Activated T-cell treated with anti-CD3 and anti-CD28 coated beads for 48 hours (primary cell): ENCODE measurements around the gene LEFTY1.

Source experiments
- DNase-seq: peaks from one replicate; pipeline ENCODE4 v3.0.0-alpha.2; 2020; ENCODE audit warnings: low read depth

LEFTY1 gene

DNA sequence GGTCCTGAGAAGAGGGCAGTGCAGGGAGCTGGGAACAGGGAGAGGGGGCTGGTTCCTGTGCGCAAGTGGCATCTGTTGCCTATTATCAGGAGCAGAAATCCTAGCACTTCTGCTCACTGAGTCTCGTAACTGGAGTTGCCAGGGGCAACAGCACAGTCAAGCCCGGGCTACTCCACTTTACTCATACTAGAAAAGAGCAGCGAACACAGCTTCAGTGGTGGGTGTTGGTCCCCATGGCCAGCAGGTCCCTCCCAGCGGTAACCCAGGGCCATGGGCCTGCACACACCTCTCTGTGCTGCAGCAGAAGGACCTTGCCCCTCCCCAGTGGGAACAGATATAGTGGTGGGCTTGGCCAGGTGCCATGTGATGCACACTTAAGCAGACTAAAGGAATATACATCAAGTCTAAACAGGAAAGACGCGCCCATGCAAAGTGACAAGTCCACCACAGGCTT is 26.6 kb upstream of the LEFTY1 start:
- no peak for DNase-seq

DNA sequence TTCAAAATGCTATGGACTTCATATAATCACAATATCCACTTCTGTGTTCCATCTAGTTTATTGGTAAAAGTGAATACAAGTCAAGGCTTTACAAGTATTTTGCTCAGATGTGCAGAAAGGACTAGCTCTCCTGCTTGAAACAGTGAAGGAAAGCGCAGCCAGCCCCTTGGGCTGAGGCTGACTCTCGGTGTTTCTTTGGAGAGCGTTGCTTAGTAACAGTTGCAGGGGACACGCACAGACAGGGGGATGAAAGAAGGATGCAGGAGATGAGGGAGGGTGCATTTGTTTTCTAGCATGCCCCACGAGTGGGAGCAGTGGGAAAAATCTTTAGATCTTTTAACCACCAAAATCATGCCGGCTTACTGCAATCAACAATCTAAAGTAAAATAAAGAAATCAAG is 26.0 kb upstream of the LEFTY1 start:
- DNase-seq: no peak

DNA sequence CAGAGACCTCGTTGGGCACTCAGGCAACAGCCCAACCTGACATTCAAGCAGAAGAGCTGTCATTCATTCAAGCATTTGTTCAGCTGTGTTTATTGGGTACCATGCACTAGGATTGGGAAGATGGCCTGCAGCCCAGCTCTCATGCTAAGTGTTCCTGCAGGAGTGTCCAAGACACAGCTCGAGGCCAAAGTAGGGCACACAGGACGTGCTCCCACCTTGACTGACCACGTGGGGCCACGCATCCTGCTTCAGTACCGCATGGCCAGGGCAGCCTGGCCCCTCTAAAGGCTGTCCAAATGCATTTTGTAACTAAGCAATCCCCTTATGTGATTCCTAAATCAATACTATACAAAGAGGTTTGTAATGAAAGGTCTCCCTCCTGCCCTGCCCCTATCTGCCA is 25.4 kb upstream of the LEFTY1 start:
- DNase-seq: no peak

DNA sequence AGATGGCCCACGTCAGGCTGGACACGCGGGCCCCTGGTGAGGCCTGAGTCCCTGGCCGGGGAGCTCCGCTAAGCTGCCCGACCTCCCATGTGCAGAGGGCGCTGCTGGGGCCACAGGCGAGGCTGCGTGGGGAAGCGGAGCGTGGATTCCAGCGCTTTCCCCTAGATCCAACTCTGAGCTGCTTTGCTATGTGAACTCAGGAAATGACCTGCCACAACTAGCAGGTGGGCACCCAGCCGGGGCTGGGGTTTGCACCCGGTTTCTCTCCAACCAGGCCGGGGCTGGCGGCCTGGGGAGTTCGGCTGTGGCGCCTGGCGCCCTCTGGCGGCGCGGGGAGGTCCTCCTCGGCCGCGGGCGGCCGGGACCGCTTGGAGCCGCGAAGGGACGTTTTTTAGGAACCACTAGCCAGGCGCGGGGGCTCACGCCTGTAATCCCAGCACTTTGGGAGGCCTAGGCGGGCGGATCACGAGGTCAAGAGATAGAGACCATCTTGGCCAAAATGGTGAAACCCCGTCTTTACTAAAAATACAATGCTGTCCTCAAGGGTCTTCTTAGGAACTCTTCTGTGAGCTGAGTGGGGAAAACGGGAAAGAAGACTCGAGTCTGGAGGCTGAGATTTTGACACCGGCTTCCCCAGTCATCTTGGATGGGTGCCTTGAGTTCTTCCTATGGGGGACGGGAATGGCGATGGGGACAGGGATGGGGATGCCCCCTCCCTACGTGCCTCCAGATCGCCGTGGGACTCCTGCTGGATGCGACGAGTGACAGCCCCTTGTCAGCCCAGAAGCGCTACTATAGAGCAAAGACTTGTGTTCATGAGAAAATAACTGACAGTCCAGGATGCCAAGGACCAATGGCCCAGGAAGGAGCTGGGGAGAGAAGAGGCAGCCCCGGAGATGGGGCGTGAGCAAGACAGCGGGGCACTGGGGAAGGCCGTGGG is 22.5 kb upstream of the LEFTY1 start:
- DNase-seq: peak; percentile 76

DNA sequence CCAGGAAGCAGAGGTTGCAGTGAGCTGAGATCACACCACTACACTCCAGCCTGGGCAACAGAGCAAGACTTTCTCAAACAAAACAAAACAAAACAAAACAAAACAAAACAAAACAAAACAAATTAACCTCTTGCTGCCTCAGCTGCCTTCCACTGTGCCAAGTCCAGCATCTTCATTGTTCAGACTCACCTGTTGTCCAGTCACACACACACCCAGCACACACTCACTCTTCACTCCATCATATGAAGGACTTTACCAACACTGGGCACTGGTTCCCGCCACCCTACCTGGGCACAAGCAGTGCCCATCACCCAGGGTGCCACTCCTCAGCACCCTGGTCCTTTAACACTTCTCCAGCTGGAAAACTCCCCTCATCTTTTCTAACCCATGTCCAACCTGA is 20.5 kb upstream of the LEFTY1 start:
- no peak for DNase-seq

DNA sequence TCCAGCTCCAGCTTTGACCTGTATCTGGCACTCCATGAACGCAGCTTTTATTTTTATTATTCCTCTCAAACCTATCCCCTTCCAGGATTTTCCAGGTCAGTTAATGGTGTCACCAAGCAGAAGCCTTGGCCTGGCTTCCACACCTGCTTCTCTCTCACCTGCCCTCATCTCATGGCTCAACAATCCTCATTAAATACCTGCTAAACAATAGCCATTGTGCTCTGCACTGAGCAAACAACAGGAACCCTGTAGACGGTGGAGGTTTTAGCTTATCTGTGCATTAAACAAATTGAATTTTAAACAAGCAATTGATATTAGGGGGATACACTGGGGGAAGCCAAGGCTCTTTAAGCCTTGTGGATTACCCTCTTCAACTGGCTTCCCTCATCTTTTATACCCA is 19.8 kb upstream of the LEFTY1 start:
- DNase-seq: no peak

DNA sequence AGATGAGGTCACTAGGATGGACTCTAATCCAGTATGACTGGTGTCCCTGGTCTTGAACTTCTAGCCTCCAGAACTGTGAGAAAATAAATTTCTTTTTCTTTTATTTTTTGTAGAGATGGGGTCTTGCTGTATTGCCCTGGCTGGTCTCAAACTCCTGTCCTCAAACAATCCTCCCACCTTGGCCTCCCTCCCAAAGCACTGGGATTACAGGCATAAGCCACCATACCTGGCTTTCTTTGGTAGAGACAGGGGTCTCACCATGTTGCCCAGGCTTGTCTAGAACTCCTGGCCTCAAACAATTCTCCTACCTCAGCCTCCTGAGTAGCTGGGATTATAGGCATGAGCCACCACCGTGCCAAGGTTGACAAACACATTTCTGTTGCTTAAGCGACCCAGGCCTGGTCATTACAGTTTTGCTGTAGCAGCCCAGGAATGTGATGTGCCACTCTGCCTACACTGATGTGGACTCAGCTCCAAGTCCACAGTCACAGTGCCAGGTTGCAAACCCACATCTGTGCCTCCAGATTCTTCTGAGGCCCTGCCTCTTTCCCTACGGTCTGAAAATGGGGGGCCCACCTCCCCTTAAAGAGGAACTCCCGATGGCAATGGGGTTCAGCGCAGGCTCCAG is 19.2 kb upstream of the LEFTY1 start:
- DNase-seq: no peak

DNA sequence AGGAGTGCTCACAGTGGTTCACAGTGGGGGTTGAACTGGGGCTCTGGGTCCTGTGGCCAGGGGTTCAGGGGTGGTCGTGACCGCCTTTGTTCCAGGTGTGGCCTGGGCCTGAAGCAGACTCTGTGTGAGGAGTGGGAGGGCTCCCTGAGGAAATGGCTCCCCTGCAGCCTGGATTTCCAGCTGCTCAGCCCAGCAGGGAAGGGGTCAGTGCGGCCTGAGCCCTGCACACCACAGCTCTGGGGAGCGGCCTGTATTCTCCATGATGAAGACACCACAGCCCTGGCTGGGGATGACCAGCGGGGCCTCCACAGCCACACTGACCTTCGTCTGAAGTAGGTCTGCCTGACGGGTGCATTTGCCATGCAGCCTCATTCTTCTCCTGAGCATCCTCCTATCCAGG is 18.4 kb upstream of the LEFTY1 start:
- DNase-seq: no peak

DNA sequence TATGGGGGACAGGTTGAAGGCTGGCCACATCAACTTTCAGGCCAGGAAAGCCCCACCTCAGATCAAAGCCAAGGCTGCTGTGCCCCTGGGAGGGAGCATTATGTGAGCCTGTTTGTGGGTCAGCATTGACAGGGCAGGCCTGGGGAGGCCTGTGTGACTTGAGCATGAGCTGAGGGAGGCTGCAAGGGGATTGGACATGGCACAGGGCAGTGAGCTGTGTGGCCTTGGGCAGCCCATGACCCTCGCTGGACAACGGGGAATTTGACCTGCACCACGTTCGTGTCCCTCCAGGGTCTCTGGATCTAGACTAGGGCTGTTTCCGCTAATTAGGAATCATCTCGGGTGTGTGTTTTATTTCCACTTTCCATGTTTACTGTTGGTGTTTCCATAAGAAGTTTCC is 17.5 kb upstream of the LEFTY1 start:
- DNase-seq: no peak

DNA sequence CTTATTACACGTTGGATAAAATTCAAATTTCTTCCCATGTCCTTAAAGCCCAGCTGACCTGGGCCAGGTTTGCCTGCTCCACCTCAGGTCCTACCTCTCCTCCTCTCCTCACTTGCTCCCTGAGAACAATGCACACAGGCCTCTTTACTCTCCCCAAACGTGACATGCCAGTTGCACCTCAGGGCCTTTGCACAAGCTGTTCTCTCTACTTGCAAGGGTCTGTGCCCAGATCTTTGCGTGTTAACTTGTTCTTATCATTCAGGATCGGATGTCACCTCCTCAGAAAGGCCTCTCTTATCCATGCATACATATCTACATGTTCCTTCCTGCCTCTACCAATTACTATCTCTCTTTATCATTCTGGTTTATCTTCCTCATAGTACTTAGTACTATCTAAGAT is 14.7 kb upstream of the LEFTY1 start:
- DNase-seq: no peak

DNA sequence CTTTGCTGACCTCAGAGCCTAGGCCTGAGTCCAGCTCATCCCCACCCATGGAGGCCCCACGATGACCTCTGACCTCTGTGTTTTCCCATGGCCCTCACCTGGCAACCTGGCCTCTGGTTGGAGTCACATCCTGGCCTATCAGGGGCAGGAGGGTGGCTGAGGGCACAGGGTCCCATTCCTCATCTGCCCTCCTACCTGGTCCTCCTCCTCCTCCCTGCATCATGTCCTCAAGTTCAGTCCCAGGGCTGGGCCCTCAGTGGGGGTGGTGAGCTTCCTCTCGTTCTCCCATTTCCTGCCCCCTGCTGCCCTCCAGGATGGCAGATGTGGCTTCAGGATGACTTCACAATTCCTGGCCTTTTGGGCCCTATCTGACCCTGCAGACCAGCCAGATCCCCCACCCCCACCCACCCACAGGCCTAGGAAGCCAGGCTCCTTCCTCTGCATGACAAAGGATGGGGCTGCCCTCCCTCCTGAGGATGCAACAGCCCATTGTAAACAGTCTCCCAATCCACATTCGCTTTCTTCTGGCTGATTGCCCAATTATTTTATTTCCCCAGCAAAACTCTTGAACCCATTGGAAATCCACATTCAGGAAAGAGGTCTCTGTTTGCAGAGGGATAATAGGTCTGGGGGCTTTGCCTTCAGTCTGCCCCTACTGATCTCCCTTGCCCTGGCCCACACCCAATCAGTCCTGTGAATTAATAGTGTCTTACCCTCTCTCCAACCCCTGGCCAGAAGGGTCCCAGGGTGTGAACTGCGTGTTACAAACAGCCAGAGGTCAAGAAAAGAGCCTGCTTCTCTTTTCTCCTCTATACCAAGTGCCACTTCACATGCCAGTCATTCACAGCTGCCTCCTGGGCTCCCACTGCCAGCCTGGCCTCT is 10.3 kb upstream of the LEFTY1 start:
- no peak for DNase-seq

DNA sequence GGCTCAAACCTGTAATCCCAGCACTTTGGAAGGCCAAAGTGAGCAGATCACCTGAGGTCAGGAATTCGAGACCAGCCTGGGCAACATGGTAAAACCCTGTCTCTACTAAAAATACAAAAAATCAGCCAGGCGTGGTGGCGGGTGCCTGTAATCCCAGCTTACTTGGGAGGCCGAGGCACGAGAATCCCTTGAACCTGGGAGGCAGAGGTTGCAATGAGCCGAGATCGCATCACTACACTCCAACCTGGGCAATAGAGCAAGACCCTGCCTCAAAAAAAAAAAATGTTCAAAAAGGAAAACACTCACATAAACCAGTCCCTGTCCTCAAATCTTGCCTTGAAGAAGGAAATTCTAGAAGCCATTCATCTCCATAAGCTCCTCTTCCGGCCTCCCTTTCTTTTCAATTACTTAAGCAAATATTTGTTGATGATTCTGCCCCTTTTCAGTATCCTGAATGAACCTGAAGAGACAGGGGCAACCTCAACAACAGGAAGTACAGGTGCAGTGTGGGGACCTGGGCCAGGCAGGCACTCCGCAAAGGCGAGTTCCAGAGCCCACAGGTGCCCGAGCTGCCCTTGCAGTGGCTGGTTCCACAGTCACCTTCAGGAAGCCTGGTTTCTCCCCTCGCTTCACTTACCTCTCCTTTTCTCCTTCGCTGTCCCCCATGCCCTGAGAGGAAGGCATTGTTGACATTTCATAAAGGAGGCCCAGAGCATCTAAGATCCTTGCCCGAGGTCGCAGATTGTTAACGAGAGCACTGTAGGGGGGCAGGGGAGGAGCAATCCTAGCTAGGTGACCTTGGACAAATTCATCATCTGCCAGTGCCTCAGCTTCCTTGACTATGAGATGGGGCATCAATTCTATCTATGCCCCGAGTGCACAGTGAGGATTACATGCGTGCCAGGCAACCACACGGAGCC is 8.9 kb upstream of the LEFTY1 start:
- no peak for DNase-seq

DNA sequence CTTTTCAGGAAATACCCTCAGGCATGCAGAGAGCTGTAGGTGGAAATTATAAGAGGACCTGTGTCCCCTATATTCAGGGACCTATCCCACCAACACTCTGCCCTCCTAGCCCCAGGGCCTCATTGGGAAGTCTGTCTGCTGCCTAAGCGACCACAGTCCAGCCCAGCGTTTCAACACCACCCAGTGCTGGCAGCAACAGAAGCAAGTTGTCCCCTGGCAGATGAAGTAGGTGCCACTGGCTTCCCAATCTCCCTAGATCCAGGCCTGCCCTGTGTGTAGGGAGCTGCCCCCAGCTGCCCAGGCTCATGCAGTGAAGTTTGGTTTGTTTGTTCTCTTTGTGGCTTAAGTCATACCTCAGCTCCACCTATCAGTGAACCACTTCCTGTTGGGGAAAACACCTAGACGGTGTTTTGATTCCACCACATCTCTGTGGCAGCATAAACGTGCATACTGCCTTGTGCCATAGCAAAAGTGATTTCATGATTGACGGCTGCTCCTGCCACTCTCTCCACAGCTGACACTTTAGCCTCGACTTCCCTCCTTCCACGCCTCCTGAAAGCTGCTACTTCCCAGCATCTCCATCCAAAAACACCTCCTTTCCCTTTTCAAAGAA is 8.1 kb upstream of the LEFTY1 start:
- DNase-seq: peak; percentile 36

DNA sequence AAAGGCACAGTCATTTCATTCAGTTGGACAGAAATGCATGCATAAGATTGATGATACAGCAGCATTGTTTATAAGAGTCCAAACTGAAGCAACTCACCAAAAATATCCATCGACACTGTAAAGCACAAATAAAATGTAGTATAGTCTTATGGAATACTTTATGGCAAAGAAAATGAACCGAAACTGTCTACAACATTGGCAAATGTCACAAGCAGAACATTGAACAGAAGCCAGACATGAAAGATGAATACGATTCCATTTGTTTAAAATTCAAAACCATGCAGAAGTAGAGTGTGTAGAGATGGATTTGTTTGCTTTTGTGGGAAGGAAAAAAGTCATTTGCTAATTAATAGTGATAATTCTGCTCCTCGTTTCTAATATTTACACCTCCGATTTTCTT is 7.5 kb upstream of the LEFTY1 start:
- no peak for DNase-seq

DNA sequence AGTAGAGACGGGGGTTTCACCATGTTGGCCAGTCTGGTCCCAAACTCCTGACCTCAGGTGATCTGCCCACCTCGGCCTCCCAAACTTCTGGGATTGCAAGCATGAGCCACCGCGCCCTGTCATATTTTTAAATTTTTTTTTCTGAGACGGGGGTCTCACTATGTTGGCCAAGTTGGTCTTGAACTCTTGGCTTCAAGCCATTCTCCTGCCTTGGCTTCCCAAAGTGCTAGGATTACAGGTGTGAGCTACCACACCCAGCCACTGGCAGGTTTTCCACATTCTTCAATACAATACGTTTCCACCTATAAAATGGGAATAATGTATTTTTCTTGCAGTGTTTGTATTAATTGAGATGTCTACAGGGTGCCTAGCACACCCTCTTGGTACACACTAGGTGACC is 3.4 kb upstream of the LEFTY1 start:
- DNase-seq: no peak

DNA sequence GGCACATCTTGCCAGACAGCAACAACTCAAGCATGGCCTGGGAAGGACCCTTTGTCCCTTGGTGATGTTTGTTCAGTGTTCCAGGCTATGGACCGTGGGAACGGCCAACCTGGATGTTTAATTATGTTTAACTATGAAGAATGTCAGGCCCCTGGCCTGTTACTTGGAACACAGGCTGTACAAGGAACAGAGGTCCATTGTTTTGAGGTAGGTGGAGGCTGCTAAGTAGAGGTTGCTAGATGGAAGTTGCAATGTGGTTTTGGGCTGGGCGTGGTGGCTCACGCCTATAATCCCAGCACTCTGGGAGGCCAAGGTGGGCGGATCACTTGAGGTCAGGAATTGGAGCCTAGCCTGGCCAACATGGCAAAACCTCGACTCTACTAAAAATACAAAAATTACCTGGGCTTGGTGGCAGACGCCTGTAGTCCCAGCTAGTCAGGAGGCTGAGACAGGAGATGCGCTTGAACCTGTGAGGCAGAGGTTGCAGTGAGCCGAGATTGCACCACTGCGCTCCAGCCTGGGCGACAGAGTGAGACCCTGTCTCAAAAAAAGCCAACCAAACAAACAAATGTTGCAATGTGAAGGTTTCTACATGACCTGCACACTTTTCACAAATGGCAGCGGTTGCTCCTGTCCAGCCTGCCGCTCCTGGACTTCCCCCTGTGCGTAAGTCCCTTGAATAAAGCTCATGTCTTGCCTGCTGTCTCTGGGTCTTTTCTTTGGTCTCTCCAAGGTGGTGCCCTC is 2.5 kb upstream of the LEFTY1 start:
- DNase-seq: no peak

DNA sequence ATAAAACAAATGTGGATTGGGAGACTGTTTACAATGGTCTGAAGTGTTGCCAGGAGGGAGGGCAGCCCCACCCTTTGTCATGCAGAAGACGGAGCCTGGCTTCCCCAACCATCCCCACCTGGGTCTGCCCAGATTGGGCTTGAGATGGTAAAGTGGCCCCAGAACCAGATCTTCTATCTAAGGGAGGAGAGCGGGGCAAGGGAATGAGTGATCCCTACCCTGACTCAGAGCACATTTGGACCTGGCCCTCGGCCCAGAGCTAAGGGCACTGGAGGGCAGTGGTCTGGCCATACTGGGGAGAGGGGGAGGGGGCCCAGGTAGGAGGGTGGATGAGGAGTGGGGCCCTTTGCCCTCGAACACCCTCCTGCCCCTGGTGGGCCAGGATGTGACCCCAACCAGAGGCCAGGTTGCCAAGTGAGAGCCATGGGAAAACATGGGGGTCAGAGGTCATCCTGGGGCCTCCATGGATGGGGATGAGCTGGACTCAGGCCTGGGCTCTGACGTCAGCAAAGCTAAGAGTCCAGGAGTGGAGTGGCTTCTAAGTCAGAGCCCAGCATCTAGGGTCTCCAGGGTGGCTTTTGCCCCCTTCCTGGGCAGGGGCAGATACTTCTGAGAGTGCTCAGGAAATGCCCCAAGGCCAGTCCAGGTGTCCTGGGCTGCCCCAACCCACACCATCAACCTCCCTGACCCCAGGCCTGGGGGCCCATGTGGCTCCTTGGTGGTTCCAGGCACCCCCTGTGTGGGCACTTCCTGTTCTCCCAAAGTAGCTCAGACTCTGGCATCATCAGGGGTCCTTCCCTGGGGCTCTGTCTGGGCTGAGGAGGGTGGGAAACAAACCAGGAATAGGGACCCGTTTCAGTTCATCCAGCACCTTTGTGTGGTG is 1.6 kb upstream of the LEFTY1 start:
- DNase-seq: no peak

DNA sequence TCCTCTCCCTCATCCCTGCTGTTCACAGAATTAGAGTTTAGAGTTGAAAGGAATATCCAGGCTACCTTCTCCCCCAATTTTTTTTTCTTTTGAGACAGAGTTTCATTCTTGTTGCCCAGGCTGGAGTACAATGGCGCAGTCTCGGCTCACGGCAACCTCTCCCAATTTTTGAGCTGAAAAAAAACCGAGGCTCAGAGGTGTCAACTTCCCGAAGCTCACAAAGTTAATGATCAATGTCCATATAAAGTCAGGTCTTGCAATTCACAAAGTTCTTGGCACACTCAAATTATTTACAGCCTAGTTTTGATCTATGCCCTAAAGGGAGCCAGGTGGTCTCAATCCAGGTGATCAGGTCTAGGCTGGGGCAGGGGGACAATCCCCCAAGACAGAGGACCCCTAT is 797 bp upstream of the LEFTY1 start:
- no peak for DNase-seq

DNA sequence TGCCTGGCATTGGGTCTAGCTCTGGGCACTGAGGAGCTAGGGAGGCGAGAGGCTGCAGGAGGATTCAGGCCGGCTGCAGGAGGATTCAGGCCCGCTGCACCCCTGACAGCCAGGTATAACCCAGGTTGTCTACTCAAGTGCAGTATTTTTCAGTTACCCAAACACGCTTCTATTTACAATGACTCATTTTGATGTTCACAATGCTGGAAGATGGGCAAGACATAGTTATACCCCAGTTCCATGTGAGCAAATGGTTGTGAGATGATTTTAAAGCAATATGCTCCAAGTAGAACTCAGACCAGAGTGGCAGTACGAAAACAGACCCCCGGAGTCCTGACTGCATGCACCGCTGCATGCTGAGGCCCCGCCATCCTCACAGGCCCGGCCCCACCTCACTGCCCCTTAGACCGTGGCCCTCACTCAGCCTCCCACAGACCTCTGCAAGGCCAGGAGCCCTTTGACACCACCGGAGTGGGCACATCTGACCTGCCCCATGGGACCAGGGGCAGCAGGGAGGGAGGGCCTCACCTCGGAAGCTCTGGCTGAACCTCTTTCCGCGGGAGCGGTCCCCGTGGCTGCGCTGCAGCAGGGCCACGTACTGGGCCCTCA is 553 bp downstream of the LEFTY1 start:
- DNase-seq: no peak
